Hippocampal formation (tissue), 2 donors: ENCODE data around the gene ADIRF.
"Not testable (repeated sequence)": the region's sequence is repeated elsewhere in the genome, so short reads cannot be mapped to it uniquely, and the experiment has no call there.

Experiments used
- DNase-seq, 2 donors: peaks; one replicate each; lab custom pipeline; 2025; lab: John Stamatoyannopoulos, UW

Gene ADIRF

DNA sequence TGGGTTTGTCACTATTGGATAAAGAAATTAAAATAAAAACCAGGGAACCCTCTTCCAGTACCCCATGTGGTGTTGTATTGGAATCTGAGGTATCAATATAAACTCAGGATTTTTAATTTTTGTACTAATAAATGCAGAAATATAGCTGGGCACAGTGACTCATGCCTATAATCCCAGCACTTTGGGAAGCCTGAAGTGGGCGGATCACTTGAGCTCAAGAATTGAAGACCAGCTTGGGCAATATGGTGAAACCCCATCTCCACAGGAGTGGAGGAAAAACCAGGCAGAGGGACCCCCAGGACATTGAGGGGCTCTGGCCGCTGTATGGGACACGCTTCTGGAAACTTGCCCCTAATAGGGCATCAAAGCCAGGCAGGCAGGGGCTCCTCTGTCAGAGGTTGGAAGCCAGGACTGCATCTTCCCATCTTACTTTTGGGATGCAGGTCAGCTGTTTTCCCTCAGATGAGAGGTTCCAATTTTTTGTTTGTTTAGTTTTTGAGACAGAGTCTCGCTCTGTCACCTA lies 11.1 kb downstream of the ADIRF start:
- DNase-seq: no peak

DNA sequence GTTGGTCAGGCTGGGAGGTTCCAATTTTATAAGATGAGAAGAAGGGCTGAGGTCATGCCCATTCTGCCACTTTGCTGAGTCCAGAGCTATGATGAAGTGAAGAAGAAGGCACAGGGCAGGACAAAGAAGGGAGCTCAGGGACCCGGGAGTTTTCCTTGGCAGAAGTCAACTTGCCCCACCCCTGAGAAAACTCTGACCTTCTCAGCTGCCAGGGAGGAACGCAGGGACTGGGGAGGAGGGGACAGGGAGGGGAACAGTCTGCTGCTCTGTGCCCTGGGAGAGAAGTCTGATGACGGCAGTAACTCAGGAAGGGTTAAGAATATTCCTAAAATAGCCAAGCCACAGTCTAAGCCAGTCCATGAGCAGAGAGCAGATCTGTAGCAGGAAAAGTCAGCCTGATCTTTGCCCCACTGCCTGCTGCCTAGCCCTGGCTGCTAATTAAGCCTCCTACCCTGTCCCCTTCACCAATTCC lies 11.7 kb downstream of the ADIRF start:
- DNase-seq: no peak

DNA sequence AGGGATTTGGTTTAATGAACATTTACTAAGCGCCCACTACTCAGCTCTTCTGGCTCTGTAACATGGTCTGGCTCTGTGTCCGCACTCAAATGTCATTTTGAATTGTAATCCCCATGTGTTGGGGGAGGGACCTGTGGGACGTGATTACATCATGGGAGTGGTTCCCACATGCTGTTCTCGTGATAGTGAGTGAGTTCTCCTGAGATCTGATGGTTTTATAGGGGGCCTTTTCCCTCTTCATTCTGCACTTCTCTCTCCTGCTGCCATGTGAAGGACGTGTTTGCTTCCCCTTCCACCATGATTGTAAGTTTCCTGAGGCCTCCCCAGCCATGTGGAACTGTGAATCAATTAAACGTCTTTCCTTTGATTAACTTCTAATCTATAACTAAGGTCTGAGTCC lies 12.7 kb downstream of the ADIRF start:
- not testable (repeated sequence) for DNase-seq

DNA sequence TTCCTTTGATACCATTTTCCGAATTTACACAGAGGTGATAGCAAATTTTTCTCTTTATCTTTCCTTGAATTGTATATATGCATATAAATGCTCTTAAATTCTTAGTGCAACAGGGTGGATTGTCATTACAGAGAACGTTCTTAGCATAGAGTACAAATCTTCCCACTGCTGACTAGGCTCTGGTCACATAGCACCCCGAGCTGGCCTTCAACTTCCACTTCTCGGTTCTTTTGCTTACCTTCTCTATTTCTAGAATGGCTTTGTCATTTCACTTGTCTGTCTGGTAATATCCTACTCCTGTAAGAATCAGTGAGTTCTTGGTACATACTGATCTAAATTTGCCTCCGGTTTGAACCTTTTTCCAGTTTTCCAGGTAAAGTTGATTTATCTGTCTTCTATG lies 13.4 kb downstream of the ADIRF start:
- DNase-seq: no peak

DNA sequence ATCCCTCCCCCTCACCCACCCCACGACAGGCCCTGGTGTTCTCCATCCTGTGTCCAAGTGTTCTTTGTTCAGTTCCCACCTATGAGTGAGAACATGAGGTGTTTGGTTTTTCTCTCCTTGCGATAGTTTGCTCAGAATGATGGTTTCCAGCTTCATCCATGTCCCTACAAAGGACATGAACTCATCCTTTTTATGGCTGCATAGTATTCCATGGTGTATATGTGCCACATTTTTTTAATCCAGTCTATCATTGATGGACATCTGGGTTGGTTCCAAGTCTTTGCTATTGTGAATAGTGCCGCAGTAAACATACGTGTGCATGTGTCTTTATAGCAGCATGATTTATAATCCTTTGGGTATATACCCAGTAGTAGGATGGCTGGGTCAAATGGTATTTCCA lies 16.2 kb downstream of the ADIRF start:
- DNase-seq: not testable (repeated sequence)

DNA sequence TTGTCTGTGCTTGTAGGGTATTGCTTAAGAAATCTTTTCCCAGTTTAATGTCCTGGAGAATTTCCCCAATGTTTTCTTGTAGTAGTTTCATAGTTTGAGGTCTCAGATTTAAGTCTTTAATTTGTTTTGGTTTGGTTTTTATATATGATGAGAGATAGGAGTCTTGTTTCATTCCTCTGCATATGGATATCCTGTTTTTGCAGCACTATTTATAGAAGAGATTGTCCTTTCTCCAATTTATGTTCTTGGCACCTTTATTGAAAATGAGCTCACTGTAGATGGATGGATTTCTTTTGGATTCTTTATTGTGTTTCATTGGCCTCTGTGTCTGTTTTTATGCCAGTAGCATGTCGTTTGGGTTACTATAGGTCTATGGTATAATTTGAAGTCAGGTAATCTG lies 20.2 kb downstream of the ADIRF start:
- no peak for DNase-seq

DNA sequence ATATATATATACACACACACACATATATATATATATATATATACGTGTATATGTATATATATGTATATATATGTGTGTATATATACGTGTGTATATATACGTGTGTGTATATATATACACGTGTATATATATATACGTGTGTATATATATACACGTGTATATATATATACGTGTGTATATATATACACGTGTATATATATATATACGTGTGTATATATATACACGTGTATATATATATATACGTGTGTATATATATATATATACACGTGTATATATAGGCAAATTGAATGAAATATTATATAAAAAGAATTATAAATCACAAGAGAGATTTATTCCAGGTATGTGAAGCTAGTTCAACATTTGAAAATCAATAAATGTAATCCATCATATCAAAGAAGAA lies 23.1 kb downstream of the ADIRF start:
- DNase-seq: not testable (repeated sequence)

DNA sequence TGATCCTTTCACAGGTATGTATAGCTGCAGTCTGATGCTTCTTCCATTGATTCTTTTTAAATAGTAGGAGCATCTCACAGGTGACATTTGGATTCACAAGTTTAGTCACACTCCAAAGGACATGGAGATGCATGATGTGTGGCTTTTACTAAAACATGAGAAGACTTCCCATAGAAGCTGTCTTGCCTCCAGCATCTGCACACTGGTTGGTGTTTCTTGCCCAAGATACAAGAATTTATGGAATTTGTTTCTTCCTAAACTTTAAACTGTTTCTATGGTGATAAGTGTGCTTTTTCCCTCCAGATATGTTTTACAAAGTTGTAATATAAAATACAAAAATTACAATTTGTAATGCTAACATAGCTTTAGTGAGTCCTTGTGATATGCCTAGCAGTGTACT lies 24.2 kb downstream of the ADIRF start:
- no peak for DNase-seq

DNA sequence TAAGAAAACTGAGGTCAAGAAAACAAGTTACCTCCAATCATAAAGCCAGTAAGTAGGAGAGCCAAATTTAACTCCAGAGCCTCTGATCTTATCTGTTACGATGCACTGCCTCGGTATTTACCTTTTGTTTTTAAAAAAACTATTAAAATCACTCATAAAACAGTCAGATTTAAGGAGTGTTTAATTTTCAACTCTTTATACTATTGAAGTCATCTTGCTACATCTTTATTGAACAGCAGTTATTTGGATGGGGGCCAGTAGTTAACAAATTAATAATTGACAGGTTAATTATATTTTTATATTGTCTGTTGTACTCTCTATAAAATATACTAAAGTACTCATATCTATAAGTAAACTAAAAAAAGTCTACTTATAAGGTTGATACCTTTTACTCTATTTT lies 24.6 kb downstream of the ADIRF start:
- no peak for DNase-seq

DNA sequence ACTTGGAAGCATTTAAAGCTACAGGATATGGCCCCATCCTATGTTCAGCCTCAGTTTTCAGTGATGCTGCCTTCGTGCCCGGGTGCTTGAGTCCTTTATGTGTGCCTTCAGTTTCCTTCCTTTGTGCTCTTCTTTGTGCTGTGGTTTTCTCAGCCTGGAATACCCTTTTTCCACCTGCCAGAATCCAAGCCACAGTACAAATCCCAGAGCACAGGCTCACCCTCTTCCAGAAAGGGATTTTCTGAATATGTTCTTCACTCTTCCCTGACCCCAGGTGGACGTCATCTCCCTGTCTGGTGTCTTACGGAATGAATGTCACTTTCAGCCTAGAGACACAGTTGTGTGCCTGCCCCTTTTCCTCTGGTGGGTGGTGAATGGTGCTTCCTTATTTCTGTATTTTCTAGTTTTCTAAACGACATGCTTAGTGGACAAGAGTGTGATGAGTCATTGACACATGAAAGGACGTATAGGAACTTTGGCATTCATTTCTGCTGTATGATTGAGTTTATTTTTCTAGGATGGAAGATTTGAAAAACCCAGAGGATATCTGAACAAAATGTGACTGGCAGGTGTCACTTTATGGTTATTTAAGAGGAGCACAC lies 31.6 kb downstream of the ADIRF start:
- not testable (repeated sequence) for DNase-seq

DNA sequence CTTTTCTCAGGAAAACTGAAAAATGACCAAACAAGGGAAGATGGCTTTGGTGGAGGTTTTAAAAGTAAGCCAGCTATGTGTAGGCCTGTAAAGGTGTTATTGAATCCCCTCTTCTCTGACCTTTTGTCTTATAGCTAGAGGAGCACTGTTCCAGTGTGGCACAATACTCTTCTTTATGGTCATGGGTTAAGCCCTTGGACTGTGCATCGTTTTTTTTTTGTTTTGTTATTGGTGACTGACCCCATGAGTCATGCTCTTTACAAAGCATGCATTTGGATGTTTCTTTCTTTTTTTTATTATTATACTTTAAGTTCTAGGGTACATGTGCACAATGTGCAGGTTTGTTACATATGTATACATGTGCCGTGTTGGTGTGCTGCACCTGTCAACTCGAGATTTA lies 32.2 kb downstream of the ADIRF start:
- DNase-seq: no peak

DNA sequence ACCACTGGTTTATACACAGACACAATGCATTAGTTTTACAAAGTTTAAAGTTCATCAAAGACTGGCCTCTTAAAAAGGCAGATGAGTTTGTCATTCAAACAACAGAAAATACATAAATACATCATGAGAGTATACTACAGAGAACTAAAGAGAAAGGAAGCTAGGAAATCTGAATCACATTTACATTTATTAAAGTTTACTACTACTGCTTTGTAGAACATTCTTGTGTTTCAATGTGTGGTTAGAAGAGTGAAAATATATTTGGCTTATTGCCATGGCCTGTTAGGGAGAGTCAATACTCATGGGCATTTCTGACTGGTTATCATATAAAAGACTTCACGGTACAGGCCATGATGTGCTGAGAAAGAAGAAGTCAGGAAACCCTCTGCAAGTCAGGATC lies 38.8 kb downstream of the ADIRF start:
- DNase-seq: not testable (repeated sequence)

DNA sequence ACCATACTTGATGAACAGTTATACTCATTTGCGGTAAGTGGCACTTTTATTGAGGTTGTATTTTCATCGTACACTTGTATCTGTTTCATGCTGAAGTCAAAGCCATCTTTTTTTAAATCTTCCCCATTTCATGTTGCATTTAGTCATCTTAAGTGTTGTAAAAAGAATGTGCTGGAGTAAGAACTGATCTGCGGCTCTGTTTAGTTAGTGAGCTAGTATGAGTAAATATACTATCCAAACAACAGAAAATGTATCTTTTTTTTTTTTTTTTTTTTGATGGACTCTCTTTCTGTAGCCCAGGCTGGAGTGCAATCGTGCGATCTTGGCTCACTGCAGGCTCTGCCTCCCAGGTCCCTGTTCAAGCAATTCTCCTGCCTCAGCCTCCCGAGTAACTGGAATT lies 39.4 kb downstream of the ADIRF start:
- not testable (repeated sequence) for DNase-seq

DNA sequence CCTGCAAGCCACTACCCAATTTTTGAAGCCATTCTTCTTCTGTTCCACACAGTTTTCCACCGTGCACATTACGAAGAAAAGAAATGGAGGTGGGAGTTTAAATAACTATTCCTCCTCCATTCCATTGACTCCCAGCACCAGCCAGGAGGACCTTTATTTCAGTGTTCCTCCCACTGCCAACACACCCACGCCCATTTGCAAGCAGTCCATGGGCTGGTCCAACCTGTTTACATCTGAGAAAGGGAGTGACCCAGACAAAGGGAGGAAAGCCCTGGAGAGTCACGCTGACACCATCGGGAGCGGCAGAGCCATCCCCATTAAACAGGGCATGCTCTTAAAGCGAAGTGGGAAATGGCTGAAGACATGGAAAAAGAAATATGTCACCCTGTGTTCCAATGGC lies 40.0 kb downstream of the ADIRF start:
- DNase-seq: not testable (repeated sequence)

DNA sequence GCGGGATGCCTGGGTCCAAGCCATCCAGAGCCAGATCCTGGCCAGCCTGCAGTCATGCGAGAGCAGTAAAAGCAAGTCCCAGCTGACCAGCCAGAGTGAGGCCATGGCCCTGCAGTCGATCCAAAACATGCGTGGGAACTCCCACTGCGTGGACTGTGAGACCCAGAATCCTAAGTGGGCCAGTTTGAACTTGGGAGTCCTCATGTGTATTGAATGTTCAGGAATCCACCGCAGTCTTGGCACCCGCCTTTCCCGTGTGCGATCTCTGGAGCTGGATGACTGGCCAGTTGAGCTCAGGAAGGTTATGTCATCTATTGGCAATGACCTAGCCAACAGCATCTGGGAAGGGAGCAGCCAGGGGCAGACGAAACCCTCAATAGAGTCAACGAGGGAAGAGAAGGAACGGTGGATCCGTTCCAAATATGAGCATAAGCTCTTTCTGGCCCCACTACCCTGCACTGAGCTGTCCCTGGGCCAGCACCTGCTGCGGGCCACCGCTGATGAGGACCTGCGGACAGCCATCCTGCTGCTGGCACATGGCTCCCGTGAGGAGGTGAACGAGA lies 40.9 kb downstream of the ADIRF start:
- DNase-seq: not testable (repeated sequence)

DNA sequence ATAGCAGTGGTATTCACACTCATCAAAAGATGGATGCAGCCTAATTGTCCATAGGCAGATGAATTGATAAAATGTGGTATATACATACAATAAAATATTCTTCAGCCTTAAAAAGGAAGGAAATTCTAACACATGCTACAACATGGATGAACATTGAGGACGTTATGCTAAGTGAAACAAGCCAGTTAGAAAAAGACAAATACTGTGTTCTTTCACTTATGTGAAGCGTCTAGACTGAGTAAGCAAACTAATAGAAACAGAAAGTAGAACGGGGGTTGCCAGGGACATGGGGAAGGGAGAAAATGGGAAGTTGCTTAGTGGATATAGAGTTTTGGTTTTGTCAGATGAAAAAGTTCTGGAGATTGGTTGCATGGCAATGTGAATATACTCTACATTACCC lies 45.2 kb downstream of the ADIRF start:
- DNase-seq: not testable (repeated sequence)

DNA sequence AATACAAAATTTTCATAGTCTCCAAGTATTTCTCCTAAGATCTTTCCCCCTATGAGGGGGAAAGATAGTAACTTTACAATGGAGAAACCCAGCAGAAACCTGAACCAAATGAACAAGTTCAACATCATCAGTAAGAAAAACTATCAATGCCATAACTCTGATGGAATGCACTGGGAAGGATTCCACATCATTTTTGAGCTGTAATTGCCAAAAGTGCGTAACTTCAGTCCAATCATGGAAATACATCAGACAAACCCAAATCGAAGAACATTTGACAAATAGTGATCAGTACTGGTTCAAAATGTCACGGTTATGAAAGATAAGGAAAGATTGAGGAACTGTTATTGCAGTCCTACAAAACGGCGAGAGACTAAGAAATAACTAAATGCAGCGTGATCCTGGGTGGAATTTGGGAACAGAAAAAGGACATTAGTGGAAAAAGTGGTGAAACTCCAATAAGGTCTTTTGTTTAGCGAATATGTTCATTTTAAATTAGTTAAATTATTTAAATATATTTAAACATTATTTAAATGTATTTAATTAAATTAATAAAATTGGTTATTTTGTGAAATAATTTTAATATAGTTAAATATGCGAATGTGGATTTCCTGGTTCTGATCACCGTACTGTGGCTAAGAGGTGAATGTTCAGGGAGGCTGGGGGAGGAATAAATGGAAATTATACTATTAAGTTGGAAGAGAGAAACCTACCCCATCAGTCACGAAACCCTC lies 46.9 kb downstream of the ADIRF start:
- not testable (repeated sequence) for DNase-seq

DNA sequence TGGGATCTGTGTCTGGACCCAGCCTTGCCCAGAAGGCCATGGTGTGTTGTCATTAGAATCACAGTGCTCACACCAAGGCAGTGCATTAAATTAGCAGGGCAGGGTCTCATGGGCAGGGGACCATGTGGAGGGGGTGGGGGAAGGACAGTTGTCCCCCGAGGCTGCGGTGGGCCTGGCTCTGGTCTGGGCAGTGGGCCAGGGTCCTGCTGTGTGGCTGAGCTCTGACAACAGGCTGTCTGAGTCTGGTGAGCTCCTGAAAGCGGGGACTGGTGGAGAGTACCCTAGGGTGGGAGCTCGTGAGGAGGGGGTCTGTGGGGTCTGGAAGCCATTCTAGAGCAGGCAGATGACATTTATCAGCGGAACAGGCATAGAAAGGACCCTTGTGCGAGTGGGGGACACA lies 49.8 kb downstream of the ADIRF start:
- not testable (repeated sequence) for DNase-seq

DNA sequence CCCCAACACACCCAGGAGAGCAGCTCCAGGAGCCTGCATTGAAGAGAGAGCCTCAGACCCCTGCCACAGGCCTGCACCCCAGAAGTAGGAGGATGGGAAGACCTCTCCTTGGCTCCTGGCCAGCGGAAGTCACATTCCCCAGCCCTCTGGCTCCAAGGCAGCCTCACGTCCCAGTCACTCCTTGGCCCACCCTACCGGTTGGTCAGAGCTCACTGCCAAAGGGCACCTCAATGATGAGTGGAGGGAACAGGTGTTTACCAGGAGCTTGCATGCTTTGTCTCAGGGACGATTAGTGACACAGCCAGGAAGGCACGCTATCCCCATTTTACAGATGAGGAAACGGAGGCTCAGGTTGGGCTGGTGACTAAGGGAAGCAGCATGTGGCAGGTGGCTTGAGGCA lies 50.8 kb downstream of the ADIRF start:
- not testable (repeated sequence) for DNase-seq

DNA sequence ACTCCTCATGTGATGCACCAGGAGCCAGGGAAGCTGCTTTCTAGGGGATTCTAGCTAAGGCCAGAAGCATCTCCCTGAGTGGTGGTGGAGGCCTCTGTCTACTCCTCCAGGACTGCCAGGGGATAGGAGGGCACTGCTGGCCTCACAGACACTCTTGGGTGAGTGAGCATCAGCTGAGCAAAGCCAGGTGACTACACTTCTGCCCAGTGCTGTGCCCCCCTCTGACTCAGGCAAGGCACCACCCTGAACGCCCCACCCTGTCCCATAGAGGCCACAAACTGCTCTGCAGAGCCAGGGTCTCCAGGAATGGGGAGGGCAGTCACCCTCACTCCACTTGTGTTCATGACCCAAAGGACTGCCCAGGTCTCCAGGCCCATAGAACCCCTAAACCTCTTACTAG lies 51.2 kb downstream of the ADIRF start:
- DNase-seq: not testable (repeated sequence)

DNA sequence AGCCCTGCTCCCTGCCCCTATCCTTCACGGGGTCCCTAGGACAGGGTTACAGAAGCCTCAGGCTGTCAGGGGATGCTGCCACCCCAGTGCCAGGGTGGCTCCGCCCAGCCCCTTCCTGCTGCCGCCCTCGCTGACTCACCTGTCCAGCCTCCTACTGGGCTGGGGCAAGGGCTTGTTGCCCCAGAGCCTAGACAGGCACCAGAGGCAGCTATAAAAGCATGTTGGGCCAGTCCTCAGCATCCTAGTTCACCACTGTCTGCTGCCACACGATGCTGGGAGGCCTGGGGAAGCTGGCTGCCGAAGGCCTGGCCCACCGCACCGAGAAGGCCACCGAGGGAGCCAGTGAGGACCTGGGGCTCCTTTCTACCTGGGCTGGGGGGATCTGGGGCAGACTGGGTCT lies 51.8 kb downstream of the ADIRF start, which contains the start of gene FAM25A:
FAM25A (plus strand) TSS at position 239 of the 400 bp plus-strand sequence; CDS start at position 270, 31 bp downstream.
- DNase-seq: not testable (repeated sequence)
